ENCODE data around the gene SSNA1.

GRCh38 chr9:137139468-137140150 lies 48.9 kb upstream of the SSNA1 start:
- TF ChIP-seq CTCF (IDR thresholded peaks at IDR 0.05; ENCODE audit: poor library complexity), result no peak
- no peak for TF ChIP-seq EZH2 (IDR thresholded peaks at IDR 0.05; ENCODE audit: borderline replicate concordance)

All from hepatocyte (in vitro differentiated cells).